Fibroblast of upper back skin (primary cell): ENCODE results near the gene MTRF1L.
"Not testable (repeated sequence)": the region's sequence is repeated elsewhere in the genome, so short reads cannot be mapped to it uniquely, and the experiment has no call there.

Source experiments
- DNase-seq: peaks from one replicate; pipeline ENCODE4 v3.0.0-alpha.2; 2013

Gene MTRF1L

DNA sequence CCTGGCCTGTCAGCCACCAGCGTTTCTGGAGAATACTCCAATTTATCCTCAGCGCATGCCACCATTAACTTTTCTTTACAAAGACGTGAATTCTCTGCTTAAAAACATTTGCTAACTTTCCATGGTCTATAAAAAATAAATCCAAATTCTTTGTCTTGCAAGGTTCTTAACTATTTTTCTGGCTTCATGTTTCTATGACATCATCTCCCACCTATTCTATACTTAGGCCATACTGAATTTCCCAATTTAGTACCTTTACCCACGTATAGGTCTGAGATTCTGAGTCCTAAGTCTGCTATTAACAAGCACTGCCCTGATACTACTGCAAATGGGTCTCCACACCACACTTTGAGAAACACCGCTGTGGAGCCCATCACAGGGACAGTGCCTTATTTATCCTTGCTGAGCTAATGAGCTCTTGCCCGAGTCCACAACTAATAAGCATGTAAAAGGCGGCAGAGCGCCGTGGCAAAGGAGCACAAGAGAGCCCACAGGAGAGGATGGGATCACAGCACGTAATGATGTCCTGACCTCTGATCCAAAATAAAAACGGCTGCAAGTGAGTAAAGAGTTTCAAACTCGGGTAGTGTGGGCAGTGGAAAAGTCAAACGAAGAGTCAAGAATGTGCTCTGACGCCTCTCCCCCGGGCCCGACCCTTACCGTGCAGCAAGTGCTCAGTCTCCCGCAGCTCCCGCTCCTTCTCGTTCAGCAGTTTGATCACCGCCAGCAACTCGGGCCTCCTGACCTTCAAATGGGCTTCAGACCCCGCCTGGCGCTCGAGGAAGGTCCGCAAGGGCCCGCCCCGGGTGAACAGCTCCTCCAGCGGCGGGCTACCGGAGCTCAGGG, 519 bp downstream of the MTRF1L start:
- no peak for DNase-seq

DNA sequence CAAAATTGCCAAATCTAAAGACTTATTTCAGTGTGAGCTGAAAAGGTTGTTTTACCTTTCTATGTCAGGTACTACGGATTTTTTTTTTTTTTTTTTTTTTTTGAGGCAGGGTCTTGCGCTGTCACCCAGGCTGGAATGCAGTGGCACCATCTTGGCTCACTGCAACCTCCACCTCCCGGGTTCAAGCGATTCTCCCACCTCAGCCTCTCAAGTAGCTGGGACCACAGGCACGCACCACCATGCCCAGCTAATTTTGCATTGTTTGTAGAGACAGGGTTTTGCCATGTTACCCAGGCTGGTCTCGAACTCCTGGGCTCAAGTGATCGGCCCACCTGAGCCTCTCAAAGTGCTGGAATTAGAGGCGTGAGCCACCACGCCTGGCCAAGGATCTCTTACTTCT, 1.7 kb downstream of the MTRF1L start:
- not testable (repeated sequence) for DNase-seq

DNA sequence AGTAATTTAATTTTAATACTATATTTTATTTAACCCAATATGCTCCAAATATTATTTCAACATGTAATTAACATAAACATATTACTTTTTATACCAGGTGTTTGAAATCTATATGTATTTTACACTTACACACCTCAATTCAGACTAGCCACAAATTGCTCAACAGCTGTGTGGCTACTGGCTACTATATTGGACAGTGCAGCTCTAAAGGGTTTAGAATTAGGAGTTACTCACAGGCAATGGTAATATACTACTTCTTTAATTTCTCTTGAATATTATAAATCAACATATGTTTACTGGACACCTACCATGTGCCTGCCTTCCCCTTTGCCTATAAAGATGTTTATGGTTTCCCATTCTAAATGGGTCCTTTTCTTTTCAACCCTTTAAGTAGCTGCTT, 2.3 kb downstream of the MTRF1L start:
- no peak for DNase-seq

DNA sequence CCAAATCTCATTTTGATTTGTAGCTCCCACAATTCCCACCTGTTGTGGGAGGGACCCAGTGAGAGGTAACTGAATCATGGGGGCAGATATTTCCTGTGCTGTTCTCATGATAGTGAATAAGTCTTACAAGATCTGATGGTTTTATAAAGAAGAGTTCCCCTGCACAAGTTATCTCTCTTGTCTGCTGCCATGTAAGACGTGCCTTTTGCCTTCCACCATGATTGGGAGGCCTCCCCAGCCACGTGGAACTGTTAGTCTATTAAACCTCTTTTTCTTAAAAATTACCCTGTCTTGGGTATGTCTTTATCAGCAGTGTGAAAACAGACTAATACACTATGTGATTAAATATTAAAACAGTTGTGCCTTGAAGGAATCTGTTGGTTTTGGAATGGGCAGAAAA, 3.0 kb downstream of the MTRF1L start:
- not testable (repeated sequence) for DNase-seq

DNA sequence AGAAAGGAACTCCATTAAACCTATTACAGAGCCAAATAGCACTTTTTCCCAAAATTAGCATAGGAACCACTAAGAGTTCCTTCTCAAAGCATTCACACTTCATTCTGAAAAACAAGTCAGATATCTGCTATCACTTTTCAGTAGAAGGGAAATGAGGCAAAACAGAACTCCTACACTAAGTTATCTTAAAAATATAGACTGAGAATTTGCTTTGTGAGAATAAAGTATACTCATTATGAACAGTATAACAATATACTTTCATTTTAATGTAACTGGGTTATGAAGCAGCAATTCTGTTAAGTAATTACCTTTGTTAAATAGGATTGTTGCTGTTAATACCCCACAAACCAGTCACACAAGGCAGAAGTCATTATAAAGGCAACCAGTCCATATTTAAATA, 8.7 kb downstream of the MTRF1L start:
- DNase-seq, result no peak

DNA sequence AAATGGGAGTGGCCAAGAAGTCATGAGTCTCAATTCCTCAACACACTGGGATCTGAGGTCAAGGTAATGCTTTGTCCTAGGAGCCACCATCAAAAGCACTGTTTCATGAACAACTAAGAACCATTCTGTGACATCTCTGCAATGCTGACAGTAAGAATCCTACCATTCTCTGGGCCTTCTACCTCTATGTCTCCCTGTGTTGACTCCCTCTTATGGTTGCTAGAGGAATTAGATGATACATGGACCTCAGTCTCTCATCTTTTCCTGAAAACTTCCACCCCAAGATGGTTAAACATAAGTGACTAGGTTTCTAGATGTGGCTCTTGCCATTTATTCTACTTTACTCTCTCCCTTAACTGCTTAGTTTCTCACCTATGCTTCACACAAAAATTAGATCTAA, 9.1 kb downstream of the MTRF1L start:
- no peak for DNase-seq

DNA sequence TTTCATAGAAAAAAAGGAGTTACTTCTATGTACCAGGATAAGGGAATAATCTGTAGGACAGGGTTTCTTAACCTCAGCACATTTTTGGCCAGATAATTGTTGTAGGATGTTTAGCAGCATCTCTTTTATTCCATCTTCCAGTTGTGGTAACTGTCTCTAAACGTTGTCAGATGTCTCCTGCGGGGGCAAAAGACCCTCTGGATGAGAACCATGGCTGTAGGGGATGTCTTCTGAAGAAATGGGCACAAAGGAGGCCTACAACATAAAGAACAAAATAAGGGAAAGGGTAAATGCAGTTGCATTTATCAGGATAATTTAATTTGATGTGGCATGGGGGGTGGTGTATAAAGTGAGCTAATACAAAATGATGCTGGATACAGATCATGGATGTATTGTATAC, 15.5 kb downstream of the MTRF1L start:
- no peak for DNase-seq

DNA sequence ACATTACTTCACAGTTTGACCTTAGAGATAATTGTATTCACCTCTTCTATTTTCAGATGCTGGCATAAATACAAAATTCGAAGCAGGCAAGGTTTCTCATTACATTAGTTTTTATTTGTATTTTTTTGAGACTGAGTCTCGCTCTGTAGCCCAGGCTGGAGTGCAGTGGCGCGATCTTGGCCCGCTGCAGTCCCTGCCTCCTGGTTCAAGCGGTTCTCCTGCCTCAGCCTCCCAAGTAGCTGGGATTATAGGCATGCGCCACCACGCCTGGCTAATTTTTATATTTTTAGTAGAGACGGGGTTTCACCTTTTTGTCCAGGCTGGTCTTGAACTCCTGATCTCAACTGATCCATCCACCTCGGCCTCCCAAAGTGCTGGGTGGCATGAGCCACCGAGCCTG, 17.2 kb downstream of the MTRF1L start:
- not testable (repeated sequence) for DNase-seq

DNA sequence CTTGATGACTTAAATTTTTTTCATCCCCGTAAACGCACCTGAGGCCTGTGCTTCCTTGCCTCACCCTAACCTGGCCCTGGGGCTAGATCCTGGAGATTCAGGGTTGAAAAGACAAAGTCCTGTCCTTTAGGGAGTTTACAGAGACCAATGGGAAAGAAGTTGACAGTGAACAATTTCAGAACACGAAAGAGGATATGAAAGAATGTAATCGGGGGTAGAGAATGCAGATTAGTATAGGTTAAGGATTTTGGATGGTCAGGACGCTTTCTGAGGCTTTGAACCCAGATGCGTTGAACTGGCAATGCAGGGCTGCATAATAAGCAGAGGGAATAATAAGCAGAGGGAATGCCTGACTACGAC, 18.0 kb downstream of the MTRF1L start:
- no peak for DNase-seq

DNA sequence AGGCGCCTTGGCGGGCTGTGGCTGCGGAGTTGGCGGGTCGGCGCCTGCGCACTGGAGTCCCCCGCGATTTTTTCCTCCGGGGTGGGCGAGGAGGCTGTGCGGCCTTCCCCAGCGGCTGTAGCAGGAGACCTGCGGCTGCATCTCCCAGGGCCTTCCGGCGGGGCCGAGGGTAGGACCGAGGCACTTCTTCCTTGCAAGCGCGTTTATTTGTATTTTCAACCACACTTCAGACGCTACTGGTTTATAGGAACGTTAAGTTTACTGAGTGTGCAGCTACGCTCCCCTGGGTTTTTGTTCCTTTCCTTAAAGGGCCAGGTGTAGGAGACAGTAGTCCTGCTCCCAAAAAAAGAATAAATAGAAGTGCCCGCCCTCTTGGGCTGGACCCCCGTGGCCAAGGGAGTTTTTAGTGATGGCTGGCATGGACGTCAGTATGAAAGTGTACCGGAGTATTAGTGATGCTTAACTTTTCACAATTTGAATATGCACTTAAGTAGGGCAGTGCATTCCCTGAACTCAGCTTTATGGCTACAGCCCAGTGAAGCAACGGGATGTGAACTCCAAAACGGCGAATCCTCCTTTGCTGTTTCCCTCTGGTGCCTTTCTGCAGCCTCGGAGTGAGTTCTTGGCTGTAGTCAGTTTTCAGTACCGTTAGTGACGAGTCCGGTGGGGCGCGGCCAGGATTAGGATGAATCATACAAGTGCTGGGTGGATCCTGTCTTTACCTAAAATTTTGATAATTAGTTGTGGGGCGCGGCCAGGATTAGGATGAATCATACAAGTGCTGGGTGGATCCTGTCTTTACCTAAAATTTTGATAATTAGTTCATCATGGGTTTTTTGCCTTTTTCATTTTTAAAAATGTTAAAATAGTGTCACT, 18.6 kb downstream of the MTRF1L start:
- peak; percentile 81 for DNase-seq

DNA sequence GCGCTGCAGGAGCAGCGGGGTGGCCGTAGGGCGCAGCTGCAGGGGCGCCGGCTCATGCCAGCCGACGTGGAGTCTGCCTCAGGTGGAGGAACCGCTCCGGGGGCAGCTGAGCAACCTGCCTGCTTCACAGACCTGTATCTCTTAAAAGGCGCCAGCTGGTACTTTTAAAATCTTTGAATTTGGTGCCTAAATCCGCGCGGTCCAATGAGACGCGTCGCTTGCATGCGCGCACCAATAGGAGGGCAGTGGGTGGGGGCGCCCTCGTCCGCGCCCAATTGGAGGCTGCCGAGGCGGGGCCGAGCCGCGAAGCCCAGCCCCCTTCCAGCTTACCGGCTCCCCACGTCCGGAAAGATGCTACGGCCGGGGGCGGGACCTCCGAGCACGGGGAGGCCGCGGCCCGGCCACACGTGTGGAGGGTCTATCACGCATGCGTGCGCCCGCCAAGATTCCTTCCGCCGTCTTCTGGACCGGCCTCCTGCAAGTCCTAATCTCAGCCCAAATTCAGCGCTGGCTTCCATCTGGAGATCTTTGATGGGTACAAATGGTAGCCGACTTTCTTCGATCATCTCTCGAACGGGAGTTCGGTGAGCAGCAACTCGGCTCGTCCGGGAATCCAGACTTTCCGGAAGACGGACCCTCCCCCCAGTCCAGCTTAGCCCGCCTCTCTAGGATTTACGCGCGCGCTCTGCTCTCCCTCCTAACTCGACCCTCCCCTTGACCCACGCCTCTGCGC, 19.4 kb downstream of the MTRF1L start, which contains the start of gene FBXO5:
Gene FBXO5, minus strand, starts transcription at position 138 of the 733 bp plus-strand sequence. Its CDS starts 82 bp downstream, at position 56.
- peak; percentile 98 for DNase-seq

DNA sequence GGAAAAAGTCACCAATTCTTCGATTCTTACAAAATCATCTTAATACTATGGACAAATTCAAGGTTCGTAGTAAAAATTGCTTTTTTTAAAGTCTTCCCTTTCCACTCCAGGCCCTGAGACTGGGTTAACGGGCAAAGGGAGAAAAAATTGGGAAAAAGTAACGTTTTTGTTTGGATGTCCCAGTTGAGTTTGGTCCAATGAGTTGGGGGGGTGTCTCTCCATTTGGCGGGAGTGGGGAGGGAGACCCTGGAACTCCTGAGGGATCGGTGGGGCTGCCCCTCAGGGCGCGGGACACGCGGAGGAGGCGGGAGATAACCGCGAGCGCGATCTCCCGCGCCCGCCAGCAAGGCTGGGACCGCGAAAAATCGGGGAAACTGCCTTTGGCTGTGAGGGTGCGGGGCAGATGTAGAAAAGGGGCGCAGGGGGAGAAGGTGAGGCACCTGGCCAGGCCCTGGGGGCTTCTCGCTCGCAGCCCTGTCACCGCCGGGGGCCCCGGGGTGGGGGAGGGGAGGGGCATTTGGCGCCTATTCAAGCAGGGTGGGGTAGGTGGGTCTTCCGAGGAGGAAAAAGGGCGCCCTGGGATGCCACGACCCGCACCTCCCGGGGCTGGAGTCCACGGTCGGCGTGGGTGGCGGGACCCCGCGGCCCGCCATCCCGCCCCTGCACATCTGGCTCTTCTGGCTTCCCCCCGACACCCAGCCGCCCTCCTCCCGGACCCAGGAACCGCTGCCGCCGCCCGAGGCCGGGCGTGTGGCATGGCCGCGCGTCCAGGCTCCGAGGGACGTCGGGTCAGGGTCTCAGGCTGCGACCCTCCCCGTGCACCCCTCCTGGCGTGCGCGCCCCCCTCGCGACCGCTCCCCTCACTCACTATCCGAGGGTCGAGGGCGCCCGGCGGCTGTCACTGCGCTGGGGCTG, 20.3 kb downstream of the MTRF1L start:
- no peak for DNase-seq

DNA sequence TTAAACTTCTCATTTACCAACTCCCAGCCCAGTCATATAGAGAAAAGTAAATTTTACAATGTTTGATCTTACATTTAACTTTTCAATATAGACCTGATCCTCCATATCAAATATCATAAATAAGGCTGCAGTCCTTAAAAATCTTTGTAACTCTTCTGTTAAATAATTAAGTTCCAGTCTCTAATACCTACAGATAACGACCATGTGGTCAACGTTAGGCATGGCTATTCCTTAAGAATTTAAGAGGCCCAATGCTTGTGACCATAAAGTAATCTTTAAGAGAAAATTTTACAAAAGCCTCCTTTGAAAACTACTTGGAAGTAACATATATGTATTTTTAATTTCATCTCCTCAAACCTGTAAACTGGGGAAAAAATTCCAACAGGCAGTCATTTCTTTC, 21.3 kb downstream of the MTRF1L start:
- no peak for DNase-seq

DNA sequence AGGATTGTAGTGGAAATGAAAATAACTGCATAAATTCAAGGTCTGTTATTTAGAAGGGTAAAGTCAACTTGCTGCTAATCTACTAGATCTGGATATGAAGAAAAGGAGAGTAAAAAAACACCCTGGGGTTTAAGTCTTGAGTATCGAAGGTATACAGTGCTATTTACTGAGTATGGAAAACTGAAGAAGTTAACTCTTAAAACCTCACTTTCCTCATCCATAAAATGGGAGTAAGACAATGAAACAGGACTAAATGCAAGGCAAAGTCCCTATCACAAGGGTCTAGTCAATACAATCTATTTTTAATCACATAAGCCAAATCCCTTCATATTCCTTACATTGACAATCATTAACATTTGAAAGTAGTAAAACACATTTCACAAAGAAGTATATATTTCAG, 21.9 kb downstream of the MTRF1L start:
- DNase-seq, result no peak

DNA sequence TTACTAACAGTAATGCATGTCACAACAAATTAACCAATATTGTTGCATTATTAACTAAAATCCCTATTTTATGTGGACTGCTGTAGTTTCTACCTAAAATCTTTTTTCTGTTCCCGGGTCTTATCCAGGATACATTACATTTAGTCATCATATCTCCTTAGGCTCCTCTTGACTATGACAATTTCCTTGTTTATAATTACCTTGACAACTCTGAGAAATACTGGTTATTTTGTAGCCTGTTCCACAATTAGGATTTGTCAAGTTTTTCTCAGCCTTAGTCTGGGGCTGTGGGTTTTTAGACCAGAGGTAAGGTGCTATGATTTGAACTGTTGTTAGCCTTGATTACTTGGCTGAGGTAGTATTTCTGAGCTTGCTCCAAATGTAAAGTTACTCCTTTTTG, 23.4 kb downstream of the MTRF1L start:
- DNase-seq, result no peak

DNA sequence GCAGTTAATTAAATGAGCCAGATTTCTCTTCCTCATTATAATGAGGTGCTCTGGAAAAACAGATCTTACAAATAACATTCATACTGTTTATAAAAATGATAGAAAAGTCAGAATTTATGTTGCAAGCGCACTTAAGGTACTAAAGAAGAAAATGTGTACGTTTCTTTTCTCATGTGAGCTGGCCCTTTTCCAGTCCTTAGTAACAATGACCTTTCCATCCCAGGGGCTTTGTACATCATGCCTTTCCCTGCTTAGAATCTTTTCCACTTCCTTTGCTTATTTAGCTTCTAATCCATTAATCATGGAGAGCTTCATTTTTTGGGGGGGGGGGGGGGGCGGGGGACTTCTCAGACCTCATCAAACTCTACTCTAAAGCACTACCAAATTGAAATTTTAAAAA, 24.5 kb downstream of the MTRF1L start:
- DNase-seq, result peak; percentile 16

DNA sequence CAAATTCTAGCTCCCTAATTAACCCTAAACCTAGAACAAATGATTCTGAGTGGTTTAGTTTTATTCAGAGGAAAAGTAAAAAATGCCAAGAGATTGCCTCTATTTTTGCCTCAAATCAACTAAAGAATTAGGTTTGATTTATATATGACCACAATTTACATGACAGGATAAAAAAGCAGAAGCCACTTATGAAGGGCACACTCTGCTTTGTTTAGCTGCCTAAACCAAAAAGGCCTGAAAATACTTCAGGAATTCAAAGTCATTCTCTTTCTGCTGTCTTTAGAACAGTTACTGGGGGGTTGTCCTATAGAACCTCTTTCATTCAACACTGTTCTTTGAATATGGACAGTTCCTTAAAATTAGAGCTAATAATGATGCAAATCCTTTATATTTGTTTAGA, 25.0 kb downstream of the MTRF1L start:
- DNase-seq, result no peak

DNA sequence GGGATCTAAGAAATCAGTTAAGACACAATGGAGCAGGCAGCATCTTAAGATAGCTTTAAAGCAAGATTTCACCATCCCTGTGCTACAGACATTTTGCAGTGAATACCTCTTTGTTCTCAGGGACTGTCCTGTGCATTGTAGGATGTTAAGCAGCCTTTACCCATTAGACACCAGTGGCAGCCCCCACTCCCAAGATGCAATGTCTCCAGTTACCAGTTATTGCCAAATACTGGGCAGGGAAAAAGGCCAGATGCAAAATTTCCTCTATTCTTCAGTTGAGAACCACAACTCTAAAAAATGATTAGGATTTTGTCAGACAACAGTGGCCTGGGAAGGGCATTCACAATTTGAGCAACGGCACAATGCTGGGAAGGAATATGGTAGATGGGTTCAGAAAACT, 25.8 kb downstream of the MTRF1L start:
- DNase-seq, result peak; percentile 19

DNA sequence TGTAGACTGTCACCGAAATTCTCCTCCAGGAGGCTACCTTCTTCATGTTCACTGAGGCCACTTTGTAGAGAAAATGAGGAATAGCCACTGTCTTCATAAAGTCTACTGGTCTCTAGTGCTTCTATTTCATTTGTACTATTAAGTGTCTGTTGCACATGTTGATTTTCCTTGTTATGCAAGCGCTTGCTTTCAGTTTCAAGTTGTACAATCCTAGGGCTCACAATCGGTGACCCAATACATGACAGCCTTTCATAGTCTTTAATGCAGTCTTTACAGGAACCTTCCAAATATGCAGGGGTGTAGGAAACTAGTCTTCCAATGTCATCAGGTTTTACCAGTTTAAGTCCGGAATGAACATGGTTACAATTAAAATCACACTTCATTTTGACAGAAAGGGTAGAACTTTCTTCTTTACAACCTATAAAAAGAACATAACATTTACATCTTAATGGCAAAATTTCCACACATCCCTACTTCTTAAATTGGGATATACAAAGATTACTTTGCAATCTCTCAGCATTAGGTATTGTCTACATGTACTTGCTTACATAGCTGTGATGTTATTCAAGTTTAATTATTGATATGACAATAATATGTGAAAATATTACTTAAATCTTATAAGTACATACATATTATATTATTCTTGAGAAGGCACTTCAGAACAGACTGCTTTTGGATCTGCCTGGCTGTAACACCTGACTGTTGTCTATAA, 27.1 kb downstream of the MTRF1L start:
- DNase-seq, result no peak

DNA sequence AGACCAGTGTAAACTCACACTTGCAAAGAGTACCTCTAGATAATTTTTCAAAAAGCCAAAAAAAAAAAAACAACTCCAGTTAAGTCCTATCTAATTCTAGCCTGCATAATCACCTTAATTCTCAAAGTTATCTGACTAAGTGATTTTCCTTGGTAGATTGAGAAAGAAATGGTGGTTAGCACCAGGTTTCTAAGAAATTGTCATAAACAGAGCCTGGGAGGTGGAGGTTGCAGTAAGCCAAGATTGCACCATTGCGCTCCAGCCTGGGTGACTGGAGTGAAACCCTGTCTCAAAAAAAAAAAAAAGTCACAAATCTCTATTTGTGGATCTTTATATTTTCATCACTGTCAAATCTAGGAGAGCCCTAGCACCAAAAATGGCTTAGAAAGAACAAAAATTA, 28.6 kb downstream of the MTRF1L start:
- DNase-seq, result no peak

DNA sequence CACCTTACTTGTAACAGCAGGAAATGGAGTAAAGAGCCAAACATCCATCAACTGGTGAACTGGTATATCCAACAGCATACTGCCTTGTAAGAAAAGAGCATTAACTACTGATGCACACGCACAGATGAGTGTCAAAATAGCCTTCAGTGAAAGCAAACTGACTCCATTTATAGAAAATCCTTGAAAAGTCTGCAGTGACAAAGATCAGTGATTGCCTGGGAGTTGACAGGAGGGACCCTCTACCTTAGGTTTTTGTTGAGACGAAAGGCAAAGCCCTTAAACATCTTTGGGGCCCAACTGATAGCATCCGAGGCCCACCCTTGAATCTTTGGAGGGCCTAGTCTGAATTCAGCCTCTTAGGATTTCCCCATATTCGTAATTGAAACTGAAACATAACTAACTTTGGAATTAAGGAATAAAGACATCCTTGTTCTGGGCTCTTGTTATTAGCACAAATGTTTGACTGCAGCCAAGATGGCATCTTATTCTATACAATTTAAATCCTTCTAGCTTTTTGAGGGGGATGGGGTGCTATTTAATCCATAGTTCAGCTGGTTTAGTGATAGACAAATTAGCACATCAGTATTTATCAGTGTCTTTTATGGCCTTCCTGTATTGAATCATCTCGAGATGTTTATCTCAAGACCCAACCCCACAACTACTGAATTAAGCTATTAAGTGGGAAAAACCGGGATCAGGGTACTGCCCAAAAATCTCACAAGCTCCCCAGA, 32.7 kb downstream of the MTRF1L start:
- no peak for DNase-seq
